Frontal cortex (tissue), 4 donors: ENCODE data around the gene CENPU. TPM values are rescaled to one million over a fixed set of nuclear protein-coding genes. Genes with fewer than 3 reads are reported as not detected.
"Not testable (repeated sequence)": the region's sequence is repeated elsewhere in the genome, so short reads cannot be mapped to it uniquely, and the experiment has no call there.

Experiments
- DNase-seq, 2 donors: peaks; one replicate each; pipeline ENCODE4 v3.0.0; 2012; ENCODE audit warnings: low spot score in 2 of 2
- FAIRE-seq: peaks from 2 replicates; lab custom pipeline; 2012; peaks lifted over from hg19 to GRCh38; lab: Jason Lieb, UNC
- total RNA-seq: library from RNA; depleted of rRNA; stranded (reverse); fragments of >200 nt; gene quantifications from one replicate; pipeline ENCODE4 v1.2.3, GENCODE V29; 2014
- donor health status: control.
- donor health status: control.
- donor health status: control.

CENPU gene
- total RNA-seq, 1 donor from 2014 or later, result 6.1 TPM

DNA sequence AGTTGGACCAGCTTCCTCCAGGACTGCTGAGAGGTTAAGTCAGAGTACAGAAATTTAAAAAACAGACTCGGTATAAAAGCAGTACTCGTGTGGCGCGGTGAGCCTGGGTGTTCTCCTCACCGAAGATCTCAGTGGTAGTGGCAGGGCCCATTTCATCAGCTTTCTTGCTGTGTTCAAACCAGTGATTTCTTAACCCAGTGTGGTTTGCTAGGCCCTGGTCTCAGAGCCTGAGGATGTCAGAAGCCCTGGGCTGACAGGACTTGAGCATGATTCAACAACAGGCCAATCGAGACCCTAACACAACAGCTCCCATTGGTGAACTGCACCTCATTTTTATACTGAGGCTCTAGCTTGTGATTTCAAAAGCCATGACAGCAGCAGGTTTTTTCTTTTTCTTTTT is 61.2 kb downstream of the CENPU start:
- FAIRE-seq (no peak), DNase-seq (no peak)

DNA sequence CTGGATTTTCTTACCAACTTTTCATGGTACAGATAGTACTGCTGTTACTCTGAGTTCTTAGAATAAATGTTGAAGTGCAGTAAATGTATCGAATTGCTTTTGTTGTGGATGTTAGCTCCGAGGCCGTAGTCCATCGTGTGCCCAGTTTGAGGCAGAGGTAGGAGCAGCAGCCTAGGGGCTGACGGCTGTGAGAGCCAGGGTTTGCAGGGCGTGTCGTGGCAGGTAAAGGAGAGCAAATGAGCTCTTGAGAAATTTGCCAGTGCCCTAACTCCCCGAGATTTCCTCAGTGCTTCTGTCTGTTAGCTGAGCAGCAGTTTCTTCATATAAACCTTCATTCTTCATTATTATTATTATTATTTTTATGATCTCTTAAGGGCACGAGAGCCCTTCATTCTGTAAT is 62.8 kb downstream of the CENPU start:
- FAIRE-seq, result no peak

DNA sequence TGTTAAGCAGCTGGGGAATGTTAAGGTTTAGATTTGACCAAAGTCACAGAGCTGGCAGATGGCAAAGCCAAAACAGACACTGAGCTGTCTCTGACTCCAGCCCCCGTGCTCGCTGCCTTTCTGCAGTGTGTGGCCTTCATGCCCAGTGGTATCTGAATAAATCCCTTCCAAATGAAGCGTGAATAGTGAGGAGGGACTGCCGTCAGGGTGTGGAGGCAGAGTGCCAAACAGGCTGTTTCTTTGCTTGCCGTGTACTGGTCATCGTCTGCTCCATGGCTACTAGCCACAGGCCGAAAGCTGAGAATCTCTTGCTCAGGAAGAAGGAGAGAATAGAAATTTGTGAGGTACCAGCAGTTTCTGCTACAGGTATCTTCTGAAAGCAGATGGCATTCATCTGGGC is 64.6 kb downstream of the CENPU start:
- FAIRE-seq, result no peak
- DNase-seq, result no peak

More for the DNA sequence above, 62.8 kb downstream of the CENPU start:
- DNase-seq, result no peak

DNA sequence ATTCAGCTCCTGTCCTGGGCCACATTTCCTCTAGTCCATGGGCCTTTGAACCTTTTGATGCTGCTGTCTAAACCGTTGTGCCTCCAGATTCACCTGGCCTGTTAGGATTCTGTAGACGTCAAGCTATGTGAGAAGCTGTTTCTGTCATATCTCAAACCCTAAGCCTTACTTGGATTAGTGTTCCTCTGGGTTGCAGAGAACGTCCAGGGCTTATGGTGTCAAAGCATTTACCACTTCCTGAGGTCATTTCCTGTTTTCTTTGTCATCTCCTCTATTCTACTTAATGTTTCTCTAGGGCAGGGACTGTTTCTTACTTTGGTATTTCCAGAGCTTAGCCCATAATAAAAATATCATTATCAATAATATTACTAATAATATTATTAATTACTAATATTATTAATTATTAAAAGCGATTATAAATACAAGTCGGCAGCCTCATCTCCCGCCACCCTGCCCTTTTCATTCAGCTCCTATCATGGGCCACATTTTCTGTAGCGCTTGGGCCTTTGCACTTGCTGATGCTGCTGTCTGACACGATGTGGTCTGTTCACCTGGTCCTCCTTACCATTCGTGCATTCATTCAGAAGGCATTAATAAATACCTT is 65.3 kb downstream of the CENPU start:
- DNase-seq, result no peak
- no peak for FAIRE-seq

GRCh38 chr4:184668096-184668495 is 65.8 kb downstream of the CENPU start:
- FAIRE-seq (no peak), DNase-seq (no peak)

GRCh38 chr4:184666670-184667069 is 67.2 kb downstream of the CENPU start:
- FAIRE-seq, result no peak

DNA sequence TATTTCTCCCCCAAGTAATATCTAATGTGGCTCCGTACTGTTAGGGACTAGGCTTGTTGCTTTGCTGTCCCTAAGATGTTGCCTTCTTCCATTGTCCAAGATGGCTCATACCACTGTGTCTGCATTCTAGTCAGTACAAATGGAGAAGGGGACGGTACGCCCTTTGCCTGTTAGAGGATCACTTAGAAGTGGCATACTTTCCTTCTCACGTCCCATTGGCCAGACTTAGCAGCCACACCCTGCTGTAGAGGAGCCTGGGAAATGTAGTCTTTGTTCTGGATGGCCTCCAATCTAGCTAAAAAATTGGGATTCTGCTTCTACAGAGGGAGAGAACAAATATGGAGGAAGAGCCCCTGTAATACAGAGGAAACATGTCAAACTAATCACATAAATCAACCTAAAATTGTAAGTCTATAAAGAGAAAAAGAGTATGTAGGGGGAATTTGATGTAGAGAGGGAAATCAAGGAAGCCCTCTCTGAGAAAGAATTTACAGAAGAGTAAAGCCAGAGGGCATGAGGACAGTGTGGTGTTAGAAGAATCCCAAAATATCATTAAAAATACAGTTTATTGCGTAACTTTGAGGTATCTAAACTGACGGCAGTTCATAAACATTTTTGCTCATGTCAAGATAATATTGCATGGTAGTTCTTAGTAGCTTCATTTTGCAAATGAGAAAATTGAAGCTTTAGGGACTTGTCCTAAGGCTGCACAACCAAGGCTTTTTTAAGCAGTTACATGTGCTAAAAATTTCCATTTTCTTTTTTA is 69.3 kb downstream of the CENPU start:
- FAIRE-seq, result no peak

More at GRCh38 chr4:184666670-184667069, 67.2 kb downstream of the CENPU start:
- no peak for DNase-seq

GRCh38 chr4:184662236-184662635 is 71.7 kb downstream of the CENPU start:
- FAIRE-seq (no peak), DNase-seq (no peak)

More for the DNA sequence above, 69.3 kb downstream of the CENPU start:
- DNase-seq, result no peak

DNA sequence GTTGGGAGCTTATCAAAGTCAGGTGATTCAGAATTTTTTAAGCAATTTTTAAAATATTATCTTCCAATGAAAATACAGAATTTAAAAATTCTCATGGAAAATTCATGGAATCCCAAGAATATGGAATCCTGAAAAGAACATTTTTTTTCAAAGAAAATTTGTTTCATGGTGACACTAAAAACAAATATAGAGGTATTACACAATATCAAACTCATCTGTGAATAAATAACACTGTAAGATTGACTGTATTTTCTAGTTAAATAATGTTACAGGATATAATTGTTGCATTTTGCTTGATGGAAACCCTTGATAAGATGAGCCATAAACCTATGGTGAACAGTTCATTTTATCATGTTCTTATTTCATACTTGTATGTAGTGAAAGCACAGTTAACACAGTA is 72.9 kb downstream of the CENPU start:
- FAIRE-seq, result peak; percentile 51
- no peak for DNase-seq

GRCh38 chr4:184657820-184658219 is 76.1 kb downstream of the CENPU start:
- FAIRE-seq, DNase-seq: not testable (repeated sequence)

DNA sequence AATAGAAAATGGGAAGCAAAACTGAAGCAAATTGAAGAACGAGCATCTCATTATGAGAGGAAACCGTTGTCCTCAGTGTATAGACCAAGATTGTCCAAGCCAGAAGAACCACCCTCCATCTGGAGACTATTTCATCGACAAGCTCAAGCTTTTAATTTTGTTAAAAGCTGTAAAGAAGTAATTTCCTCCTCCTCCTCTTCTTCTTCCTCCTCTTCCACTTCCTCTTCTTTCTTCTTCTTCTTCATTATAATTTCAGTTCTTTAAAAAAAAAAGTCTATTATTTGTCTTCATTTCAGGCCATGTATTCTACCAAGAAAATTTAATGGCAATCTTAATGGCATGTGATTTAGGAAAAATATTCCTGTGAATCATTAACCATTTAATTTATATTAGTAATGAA is 76.8 kb downstream of the CENPU start:
- FAIRE-seq (no peak), DNase-seq (no peak)

GRCh38 chr4:184655889-184656869 is 77.7 kb downstream of the CENPU start:
- no peak for FAIRE-seq
- DNase-seq, result no peak

- FAIRE-seq (no peak), DNase-seq (no peak)
These were observed 80.2 kb downstream of the CENPU start for GRCh38 chr4:184653650-184654049.

DNA sequence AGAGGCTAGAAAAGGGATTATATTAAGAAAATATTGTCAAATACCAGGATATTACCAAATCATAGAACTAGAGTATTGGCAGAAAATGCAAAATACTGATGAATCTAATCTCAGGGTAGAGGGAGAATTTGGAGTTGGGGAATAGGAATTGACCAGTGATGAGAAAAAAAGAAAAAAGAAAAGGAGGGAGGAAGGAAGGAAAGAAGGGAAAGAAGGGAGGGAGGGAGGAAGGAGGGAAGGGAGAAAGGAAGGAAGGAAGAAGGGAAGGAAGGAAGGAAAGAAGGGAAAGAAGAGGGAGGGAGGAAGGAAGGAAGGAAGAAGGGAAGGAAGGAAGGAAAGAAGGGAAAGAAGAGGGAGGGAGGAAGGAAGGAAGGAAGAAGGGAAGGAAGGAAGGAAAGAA is 81.2 kb downstream of the CENPU start:
- FAIRE-seq, result not testable (repeated sequence)

GRCh38 chr4:184651899-184652298 is 82.0 kb downstream of the CENPU start:
- no peak for DNase-seq
- FAIRE-seq, result no peak

More for the DNA sequence above, 81.2 kb downstream of the CENPU start:
- DNase-seq, result not testable (repeated sequence)

DNA sequence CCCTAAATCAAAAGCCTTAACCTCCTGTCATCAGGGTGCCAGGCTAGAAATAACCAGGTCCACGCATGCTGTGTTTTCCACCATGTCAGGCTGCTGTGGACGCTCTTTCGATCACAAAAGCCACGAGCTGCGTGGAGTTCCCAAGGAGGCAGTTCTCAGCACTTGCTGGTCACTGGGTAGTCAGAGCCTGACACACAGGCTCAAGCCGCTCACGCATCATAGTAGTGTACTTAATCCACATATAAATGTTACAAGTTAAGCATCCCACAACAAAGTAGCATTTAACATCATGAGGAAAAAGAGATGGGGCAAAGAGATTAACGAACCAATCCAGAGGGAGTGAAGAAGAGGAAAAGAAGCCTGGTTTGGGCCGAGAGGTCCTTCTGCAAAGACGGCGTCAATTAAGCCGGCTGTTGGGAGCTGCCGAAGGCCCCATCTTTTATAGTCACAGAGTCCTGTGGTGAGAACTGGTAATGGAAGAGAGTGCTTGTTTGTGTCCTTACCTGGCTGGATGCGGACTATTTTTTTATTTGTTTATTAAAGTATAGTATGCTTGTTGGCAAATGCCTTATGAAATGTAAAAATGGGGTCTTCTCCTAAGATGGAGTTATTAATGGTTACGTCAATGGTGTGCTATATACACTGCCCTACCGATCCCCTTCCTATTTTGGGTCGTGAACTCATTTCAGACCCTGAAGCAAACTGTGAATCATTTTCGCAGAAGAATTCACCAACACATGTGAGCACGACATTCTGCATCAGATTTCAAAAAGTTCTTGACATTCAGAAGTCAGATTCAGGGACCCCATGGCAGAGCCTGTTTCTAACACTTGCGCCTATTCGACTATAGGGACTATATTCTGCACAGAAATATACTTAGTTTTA is 83.7 kb downstream of the CENPU start:
- DNase-seq (no peak), FAIRE-seq (no peak)

DNA sequence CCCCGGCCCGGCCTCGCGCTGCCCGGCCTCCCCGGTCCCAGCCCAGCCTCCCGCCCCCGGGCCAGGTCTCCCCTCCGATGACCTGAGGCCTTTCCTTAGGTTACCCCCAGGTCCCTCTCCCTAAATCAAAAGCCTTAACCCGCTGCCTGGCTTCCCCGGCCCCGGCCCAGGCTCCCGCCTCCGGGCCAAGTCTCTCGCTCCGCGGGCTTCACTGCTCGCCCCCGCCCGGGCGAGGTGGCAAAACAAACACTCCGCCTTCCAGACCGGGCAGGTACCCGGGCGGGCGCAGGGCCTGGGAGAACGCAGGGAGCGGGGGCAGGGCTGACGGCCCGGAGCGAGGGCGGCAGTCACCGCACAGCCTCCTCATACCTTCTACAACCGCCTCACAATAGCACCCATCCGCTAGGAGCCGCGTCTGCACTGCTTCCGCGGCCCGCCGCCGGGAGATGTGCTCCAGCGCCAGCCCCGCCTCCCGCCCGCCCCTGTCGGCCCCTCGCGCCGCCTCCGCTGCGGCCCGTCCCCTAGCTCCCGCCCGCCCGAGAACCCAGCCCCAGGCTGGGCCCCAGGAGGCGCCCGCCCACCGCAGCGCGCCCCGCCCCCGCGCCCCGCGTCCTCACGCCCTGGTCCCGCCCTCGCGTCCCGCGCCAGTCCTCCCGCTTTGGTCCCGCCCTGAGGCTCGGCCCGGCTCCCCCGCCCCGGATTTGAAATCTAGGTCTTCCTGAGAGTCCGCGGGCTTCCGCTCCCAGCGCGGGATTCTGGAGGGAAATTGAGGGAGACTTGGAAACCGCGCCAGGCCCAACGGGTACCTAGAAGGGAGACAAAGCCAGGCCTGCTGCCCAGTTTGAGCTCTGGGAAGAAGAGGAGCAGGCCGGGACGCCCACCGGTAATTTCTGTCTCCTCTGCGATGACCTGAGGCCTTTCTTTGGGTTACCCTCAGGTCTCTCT is 84.6 kb downstream of the CENPU start, which contains the start of the genes CASP3 and PRIMPOL:
CASP3 (minus strand) TSS at position 422 of the 945 bp plus-strand sequence. CDS start 10,994 bp downstream, outside the sequence.
PRIMPOL (plus strand) TSS at position 713 of the 945 bp plus-strand sequence. CDS start 7,403 bp downstream, outside the sequence.
- DNase-seq, result peak; percentile 82 to 87
- FAIRE-seq, result no peak
